Endometrial microvascular endothelial cells (primary cell): ENCODE data around the gene JAKMIP1. TPM values are rescaled to one million over a fixed set of nuclear protein-coding genes. Genes with fewer than 3 reads are reported as not detected.

ENCODE experiments used
- in situ Hi-C: cut with HindIII; loops from 2 replicates; pipeline ENCODE4 v1.10.0; 2017; ENCODE audit warnings: low sequenced_read_pairs, low pct_unique_long_range_greater_than_20kb; ENCODE audit errors: inconsistent ontology term
- total RNA-seq: library from RNA; depleted of rRNA; stranded (reverse); fragments of >200 nt; gene quantifications from one replicate; pipeline ENCODE4 v1.2.3, GENCODE V29; 2015; ENCODE audit errors: inconsistent ontology term

JAKMIP1 gene
- total RNA-seq, 1 donor from 2014 or later, result not detected

DNA sequence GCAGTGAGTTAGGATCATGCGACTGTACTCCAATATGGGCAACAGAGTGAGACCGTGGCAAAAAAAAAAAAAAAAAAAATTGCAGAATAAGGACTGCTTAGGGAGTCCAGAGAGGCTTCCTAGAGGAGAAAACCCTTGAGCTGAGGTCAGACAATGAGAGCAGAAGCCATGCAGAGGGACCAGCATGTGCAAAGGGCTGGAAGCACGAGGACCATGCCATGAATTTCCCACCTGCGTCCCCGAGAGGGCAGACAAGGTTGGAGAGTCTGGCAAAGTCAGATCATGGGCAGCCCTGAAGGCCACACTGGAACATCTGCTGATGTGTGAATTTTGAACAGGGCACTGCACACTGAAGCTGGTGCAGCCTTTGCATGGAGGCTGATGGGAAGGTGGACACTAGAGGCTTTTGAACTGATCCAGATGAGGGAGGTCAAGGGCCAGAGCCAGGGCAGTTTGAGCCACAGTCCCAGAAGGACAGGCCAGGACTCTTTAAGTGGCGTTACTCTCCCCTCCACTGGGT is 6.5 kb upstream of the JAKMIP1 start:
- in situ Hi-C loops, result no loop called here

DNA sequence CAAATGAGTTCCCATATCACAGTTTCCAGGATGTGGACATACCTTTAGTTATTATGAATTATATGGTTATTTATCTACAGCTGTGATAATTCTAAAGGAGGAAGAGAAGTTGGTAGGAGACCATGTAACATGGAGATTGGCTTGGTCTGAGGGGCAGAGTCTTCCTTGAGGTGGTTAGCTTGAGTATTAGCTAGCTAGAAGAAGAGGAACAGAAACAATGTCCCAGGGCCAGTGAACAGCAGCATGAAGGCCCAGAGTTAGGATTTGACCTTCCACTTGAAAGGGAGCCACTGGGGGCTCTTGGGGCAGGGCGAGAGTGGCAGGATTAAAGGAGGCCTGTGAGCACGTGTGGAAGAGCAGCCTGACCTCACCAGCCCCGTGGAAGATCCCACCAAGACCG is 5.6 kb upstream of the JAKMIP1 start:
- in situ Hi-C loops, result no loop called here

DNA sequence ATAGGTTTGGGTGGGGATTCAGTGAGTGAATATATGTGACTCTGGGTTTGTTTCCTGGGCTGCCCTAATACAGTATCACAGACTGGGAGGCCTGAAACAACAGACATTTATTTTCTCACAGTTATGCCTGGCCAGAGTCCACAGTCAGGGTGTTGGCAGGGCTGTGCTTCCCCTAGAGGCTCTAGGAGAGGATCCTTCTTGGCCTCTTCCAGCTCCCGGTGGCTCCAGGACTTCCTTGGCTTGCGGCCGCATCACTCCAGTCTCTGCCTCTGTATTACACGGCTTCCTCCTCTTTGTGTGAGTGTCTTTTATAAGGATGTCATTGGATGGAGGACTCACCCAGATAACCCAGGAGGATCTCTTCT is 5.2 kb upstream of the JAKMIP1 start:
- in situ Hi-C loops, result no loop called here

DNA sequence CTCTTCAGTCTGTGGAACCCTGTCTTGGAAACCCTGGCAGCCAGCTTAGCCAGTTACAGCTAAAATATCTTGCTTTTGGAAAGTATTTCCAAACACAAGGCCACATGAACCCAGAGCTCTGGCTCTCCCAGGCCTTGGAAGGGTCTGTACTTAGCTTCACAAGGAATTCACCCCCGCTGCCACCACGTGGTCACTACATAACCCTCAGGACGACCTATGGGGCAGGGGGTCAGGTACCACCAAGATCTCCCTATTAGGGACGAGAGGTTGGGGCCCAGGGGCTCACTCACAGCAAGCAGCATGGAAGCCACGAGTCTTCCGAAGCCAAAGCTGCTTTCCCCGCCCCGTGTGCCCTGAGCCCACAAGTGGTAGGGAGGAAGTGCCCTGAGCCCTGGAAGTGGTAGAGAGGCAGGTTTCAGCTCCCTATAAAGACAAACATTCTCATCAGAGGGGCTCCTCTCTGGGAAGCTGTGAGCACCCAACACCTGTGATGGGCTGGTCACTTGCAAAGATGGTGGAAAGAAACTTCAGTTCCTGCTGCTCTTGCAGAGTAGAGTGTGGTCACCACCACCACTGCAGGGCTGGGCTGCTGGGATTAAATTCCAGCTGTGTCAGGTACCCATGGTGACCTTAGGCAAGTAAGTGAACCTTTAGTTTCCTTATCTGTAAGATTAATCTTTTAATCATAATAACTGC is 4.7 kb upstream of the JAKMIP1 start:
- in situ Hi-C loops, result no loop called here

DNA sequence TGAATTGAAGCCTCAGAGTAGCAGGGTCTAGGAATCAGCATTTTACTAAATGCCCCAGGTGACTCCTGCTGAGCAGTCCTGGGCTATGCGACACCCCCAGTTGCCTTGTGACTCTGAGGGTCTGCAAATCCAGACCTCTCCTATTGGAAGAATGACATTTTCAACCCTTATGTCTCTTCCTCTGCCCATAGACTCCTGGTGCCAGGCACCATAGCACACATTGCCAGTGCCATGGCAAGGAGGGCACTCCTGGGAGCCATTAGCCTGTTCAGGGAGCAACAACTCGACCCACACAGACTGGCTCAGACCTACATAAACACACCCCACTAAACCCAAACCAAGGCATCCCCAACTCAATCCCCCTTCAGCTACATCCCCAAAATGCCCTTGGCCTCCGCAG is 3.7 kb upstream of the JAKMIP1 start:
- in situ Hi-C loops, result no loop called here

DNA sequence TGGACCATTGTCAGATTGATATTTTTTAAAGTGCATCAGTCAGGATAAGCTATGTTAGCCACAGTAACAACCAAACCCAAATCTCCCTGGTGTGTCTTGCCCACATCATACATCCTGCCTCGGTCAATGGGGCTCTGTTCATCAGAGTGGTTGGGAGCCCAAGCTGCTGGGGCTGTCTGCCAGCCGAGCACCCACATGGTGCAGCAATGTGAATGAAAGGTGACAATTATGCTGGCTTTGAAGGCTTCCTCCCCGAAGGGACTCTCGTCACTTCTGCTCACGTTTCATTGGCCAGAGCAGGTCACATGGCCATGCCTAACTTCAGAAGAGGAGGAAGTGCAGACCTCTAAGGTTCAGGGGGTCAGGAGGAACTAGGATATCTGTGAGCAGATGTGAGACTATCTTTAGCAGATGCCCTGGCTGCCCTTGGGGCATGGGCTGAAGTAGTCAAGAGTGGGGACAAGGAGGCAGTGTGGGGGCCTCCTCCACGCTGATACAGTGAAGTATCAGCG is 1.3 kb upstream of the JAKMIP1 start:
- in situ Hi-C loops, result no loop called here

DNA sequence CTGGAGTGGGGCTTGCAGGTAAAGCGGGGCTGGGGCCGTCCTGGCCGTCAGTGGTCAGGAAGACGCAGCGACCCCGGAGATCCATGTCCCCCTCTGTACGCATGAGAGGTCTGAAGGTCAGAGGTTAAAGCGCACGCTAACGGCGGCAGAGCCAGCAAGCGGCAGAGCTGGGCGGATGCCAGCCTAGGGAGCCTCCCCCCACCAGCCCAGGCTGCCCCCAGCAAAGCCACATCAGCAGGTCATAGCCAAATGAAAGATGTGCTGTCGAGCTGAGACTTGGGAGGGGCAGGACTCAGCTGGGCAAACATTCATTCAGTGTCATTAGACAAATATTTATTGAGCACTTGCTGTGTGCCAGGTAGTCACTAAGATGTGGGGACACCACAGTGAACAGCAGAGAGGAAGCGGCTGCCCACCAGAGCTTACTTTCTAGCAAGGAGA is 593 bp upstream of the JAKMIP1 start:
- in situ Hi-C loops, result no loop called here

DNA sequence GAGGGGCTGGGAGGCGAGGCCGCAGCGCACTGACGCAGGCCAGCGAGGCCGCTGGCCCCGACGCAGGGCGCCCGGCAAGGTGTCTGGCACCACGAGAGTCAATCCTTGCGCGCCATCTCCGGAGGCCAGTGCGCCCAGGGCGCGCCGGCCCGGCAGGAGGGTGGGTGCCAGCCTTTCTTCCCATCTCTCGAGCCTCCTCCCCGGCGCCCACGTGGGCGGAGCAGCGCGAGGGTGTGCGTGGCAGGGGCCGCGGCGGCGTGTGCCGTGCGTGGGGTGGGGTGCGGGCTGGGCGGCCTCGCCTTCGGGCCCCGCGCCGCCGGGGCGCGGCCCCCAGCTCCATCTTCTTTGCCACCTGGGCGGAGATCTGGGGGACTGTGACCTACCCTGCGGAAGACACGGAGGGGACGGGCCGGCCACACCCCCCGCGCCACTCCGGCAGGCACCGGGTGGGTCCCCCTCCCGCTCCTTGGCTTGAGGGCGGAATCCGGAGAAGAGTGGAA is 877 bp downstream of the JAKMIP1 start:
- in situ Hi-C loops, result no loop called here

DNA sequence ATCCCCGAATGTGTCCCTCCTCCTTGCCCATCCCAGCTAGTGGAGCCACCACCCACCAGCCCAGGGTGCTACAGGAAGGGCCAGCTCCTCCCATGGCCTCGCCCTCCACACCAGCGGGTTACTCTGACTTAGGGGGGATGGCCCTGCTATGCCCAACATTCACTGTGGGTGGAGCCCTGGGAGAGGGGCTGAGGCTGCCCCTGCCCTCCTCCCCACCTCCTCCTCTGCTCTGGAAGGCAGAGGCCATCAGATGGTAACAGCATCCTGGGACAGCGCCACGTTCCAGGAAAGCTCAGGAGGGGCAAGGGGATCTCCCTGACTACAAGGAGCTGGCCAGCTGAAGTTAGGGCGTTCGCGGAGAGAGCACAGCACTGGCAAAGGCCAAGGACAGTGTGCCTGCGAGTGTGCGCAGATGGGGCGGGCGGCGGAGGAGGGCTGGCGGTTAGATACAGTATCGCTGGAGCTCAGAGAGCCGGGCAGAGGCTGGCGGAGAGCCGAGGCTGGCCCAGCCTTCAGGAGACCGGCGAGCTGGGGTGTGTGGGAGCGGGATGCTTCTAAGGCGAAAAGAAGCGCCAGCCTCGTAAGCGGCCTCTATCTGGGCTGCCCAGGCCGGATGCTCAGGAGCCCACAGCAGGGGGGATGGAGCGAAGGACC is 1.5 kb downstream of the JAKMIP1 start:
- in situ Hi-C loops, result no loop called here

DNA sequence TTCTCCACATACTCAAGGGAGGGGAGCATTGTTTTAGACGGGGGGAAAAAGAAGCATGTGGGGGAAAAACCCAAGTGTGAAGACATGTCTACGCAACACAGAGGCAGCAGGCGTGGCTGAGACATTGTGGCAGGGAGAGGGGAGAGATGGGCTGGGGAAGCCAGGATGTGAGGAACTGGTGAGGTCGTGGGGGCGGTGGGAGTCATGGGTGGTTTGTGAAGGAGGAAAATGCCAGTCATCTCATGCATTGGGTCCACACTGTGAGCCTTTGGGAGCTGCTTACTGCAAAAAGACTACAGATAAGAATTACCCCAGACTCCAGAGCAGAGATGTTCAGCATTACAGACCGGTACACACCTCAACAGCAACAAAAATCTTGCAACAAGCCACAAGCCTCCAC is 2.1 kb downstream of the JAKMIP1 start:
- in situ Hi-C loops, result no loop called here

DNA sequence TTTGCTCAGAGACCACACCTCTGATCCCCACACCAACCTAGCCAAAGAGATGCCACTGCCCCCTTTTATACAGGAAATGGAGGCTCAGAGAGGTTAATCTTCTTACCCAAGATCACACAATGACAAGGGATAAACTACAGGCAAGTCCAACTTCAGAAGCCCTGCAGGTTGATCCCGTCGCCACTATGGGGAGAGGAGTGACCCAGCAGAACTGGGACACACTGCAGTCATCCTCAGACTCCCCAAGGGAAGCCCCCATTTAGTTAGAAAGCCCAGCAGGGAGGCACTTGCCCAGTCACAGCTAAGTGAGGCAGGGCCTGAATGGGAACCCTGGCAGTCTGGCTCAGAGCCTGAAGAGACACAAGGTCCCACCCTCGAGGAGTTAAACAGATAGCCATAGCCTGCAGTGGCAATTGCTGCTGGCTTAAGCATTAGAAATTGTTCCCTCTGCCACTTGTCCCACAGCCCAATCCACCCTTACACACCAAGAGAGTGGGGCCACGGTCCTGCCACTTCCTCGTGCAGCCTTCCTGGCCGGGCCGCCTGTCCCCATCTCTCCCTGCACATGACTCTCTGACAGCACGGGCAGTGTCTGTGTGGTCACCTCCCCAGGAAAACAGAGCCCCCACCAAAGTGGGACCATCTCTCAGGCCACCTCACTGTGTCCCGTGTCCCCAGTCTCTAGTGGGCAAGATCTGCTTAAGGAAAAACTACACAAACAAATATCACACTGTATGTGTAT is 2.7 kb downstream of the JAKMIP1 start:
- in situ Hi-C loops, result no loop called here

DNA sequence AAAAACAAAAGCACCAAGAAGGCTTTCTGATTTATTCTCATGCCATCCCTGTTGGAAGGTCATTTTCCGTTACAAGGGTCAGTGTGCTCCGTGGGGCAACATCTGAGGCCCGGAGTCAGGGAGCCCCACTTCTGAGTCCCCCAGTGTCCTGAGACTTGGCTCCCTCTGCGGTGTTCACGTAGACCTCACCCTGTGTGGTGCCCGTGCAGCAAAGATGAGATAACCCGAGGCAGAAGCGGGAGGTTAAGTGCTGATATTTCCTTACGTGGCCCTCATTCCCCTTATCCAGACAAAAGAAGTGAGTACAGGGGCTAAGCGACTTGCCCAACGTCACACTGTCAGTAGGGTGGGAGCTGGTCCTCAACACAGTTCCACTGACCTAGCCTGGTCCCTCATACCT is 3.5 kb downstream of the JAKMIP1 start:
- in situ Hi-C loops, result no loop called here

DNA sequence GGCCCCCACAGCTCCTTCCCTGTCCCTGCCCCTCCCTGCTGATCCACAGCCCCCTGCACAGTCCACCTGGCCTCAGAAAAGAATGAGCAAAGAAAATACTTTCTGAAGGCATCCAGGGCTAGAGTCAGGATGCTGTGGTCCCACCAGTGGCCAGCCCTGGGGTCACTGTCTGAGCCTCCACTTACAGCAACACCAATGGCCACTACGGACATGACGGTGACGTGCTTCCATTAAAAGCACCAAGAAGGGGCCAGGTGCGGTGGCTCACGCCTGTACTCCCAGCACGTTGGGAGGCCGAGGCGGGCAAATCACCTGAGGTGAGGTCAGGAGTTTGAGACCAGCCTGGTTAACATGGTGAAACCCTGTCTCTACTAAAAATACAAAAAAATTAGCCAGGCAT is 4.0 kb downstream of the JAKMIP1 start:
- in situ Hi-C loops, result no loop called here

DNA sequence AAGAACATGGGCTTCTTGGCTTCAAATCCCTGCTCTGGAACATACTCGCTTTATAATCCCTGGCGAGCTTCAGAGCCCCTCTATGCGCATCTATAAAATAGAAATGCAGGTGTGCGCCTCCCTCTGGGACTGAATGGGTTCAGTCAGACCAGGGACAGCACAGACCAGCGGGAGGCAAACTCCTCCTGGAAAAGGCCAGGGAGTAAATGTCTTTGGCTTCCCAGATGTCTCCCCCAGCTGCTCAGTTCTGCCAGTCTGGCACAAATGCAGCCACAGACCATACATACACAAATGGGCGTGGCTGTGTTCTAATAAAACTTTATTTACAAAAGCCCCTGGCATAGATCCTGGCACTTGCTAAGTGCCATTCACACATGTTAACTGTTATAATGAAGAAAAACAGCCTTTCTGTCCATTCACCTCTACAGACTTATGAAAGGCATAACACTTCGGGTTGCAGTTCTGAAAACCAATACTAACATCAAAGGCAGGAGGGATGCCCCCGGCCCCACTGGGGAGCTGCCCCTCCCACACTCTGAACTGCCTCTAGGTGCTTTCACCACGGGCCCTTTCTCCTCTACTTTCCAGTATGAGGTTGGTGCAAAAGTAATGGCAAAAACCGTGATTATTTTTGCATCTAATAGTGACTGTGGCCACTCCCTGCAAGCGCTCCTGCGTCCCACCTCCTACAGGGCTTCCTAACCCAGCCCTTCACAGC is 4.6 kb downstream of the JAKMIP1 start:
- in situ Hi-C loops, result no loop called here

DNA sequence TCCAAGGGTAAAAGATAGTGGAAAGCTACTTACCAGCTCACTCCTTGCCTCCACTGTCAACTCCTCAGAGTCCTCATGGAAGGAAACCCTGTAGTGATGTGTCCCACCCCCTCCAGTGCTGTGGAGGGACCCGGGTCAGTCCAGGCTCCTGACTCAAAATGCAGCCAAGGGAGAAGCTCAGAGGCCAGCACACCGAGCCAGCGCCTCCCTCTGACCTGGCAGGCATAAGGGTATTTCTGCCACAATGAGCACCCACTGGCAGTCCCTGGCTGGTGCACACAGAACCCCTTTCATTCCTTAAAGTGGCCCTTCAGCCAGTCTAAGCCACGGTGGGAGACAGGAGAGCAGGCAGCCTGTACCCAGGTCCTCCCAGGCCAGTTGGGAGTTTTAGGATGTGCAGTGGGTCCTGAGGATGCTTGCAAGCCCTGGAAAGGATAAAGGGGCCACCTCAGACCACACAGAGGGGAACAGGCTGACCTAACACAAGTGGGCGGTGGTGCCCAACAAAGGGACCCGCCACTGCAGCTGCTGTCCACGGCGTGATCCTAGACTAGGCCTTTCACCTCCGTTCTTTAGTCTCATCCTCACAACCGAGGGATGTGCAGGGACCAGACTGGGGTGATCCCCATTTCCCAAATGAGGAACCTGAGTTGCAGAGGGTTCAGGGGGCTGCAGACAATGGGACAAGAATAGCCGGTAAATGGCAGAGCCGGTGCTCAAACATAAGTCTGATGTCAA is 5.7 kb downstream of the JAKMIP1 start:
- in situ Hi-C loops, result no loop called here

DNA sequence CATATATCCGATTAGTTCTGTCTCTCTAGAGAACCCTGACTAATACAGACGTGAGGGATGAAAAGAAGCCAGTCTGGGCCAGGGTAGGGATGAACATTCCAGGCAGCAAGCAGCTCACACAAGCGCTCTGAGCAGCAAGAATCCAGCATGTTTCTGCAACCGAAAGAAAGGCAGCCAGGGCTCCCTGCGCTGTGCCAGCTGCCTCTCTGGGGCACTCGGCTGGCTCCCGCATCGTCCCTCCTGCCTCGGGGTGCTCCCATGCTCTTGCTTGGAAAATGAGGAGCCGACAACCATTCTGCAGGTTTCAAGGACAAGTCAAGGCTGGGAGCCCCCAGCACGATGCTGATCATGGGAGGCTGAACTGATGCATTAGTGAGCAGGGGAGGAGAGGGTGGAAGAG is 7.0 kb downstream of the JAKMIP1 start:
- in situ Hi-C loops, result no loop called here

DNA sequence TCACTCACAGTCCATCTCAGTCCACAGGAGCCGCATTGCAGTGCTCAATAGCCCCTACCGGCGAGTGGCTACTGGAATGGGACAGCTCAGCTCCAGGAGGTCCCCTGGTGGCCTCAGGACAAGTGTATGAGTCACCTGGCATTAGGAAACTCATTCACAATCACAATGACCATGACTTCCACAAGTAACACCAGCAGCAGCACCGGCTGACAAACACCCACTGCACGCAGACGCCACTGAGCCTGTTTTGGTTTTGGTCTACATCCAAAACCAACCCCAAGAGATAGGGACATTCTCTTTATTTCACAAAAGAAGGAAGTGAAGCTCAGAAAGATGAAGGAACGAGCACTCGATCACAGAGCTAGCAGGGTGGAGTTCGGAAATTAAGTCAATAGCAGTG is 8.1 kb downstream of the JAKMIP1 start:
- in situ Hi-C loops, result no loop called here

DNA sequence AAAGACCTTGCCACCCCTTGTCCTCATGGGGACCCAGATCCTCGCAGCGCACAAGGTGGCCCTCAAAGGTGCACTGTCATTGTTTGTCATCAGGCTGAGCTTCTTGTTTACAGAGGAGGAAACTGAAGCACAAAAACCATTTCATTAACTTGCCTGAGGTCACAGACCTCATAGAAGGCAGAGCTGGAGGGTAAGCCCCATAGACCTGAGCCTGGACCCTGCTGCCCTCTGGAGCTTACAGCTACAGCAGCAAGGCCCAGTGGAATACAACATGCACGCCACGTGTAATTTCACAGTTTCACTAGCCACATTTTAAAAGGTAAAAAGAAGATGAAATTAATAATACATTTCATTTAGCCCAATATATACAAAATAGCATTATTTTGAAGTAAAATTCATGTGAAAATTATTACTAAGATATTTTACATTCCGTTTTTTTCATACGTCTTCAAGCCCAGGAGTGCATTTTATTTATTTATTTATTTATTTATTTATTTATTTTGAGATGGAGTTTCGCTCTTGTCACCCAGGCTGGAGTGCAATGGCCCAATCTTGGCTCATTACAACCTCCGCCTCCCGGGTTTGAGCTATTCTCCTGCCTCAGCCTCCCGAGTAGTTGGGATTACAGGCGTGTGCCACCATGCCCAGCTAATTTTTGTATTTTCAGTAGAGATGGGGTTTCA is 8.8 kb downstream of the JAKMIP1 start:
- in situ Hi-C loops, result no loop called here
